HG03095 (cell line): ENCODE measurements around the gene ZC3H11A.
A peak's percentile ranks its signal among the peaks of the same experiment; 100 is the strongest.
"Not testable (repeated sequence)": the region's sequence is repeated elsewhere in the genome, so short reads cannot be mapped to it uniquely, and the experiment has no call there.

ENCODE experiments used
- ATAC-seq: cut with Tn5 transposase; IDR thresholded peaks from one replicate; pipeline ENCODE4 v1.9.1; 2021; ENCODE audit warnings: moderate library complexity; ENCODE audit not compliant: unreplicated experiment

The ZC3H11A gene

DNA sequence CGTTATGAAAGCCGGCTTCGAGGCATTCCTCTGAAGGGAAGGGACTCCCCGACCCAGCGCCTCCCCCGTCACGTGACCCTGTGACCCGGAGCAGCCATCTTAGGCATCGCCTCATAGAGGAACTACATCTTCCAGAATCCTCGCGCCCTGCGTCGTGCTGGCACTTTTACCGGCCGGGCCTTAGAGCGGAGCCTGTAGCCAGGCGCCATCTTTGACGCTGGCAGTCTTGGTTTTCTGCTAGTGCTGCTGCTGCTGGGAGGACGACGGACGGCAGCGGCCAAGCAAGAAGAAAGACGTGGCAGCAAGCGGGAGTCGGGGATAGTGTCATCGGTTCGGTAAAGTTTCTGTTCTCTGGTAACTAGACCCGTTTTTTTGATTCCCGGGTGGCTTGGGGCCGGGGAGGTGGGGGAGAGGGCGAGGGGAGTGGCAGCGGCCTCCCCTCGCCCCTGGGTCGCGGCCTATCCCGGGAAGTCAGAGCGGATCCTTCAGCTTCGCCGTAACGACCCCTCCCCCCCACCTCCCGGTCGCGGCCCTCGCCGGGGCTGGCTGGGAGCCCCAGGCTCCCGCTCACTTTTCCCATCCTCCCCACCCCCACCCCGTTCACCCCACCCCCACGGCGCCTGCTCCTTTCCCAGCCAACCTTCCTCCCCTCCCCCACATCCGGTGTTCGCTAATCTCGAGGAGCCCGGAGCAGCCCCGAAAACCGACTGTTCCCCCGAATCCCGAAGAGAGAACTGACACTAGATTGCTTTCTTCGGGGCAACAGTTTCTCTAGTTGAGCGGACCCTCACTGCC is at the start of gene ZC3H11A, which contains the start of gene ZBED6:
Gene ZC3H11A, plus strand, starts transcription at position 183 of the 795 bp plus-strand sequence. CDS start 21,448 bp downstream, outside the sequence.
Gene ZBED6, plus strand, starts transcription at position 183 of the 795 bp plus-strand sequence. CDS start 1,900 bp downstream, outside the sequence.
- peak; percentile 94 for ATAC-seq

DNA sequence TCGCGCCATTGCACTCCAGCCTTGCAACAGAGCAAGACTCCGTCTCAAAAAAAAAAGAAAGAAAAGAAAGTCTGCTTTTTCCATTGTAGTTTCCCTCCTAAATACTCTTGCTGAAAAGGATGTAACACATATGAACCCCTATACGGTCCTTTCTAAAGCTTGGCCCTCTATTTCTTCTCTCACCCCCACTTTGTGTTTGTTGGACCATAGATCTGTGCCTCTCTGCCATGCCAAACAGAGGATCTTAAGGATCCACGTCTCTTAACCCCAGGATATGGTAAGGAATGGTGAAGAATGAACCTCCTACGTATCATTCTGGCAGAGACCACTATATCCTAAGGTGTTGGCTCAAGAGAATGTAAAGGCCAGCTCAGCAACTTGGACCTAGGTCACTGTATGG is 49.1 kb upstream of the ZC3H11A start:
- ATAC-seq: no peak

DNA sequence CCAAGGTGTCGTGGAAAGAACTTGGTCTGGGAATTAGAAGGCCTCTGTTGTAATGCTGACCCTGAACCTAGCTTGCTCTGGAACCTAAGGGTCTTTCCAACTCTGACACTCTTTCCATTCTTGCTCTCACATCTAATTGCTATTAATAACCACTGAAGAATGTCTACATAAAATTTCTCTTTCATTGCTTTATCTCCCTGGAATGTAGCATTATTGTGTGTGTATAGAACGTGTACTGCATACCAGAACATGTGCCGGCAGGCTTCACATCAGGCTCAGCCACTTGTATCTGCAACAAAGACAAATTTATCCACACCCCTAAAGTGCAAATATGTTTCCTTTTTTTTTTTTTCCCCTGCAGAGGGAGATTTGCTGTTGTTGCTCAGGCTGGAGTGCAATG is 44.4 kb upstream of the ZC3H11A start:
- no peak for ATAC-seq

DNA sequence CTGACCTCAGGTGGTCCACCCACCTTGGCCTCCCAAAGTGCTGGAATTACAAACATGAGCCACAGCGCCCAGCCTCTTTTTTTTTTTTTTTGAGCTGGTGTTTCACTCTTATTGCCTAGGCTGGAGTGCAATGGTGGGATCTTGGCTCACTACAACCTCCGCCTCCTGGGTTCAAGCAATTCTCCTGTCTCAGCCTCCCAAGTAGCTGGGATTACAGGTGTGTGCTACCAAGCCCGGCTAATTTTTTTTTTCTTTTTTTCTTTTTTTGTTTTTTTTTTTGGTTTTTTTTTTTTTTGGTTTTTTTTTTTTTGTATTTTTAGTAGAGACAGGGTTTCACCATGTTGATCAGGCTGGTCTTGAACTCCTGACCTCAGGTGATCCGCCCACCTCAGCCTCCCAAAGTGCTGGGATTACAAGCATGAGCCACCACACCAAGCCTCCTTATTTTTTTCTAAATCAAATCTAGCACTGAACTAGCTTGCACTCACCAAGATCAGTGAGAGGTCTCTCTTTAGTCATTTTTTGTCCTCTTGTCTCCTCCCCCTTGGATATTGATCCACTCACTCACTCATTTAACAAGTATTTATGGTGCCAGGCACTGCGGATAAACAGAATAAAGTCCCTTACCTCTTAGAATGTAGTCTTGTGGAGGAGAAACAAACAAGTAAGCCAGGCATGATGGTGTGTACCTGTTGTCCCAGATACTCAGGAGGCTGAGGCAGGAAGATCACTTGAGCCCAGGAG is 43.6 kb upstream of the ZC3H11A start:
- ATAC-seq: not testable (repeated sequence)

DNA sequence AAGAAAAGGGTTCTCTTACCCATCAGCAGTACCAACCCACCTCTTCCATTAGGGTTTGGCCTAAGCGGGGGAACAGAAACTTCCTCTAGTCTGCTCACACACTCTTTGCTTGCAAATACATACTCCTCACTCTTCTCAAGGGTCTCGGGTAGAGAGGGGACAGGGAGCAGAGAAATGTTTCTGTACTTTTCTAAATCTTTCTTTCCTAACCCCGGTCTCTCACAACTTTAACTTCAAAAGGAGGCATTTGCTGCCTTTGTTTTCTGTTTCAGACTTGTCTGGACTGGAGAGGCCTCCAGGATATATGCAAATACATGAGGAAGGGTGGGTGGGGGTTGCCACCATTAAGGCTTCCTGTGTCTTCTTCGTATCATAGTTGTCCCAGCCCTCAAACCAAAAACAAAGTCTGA is 41.0 kb upstream of the ZC3H11A start:
- peak; percentile 65 for ATAC-seq

DNA sequence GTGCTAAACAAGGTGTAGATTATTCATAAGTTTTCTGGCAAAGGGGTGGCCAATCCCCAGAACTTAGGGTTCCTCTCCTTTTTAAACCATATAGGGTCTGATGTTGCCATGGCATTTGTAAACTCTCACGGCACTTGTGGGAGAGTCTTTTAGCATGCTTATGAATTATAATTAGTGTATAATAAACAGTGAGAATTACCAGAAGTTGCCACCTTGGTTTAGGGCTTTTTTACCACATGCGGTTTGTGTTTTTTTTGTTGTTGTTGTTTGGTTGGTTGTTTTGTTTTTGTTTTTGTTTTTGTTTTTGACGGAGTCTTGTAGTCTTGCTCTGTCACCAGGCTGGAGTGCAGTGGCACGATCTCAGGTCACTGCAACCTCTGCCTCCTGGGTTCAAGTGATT is 39.4 kb upstream of the ZC3H11A start:
- no peak for ATAC-seq

DNA sequence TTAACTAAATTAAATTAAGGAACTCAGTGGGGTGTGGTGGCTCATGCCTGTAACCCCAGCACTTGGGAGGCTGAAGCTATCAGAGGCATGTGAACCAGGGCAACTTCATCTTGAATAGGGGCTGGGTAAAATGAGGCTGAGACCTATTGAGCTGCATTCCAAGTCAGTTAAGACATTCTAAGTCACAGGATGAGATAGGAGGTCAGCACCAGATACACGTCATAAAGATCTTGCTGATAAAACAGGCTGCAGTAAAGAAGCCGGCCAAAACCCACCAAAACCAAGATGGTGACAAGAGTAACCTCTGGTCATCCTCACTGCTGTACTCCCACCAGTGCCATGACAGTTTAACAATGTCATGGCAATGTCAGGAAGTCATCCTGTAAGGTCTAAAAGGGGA is 36.7 kb upstream of the ZC3H11A start:
- not testable (repeated sequence) for ATAC-seq

DNA sequence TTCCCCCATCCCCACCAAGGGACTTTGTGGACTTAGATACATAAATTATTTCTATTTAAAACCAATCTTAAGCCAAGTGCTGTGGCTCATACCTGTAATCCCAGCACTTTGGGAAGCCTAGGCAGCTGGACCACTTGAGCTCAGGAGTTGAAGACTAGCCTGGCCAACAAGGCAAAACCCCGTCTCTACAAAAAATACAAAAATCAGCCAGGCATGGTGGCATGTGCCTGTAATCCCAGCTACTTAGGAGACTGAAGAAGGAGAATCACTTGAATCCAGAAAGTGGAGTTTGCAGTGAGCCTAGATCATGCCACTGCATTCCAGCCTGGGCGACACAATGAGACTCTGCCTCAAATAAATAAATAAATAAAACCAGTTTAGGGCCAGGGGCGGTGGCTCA is 34.9 kb upstream of the ZC3H11A start:
- ATAC-seq: no peak

DNA sequence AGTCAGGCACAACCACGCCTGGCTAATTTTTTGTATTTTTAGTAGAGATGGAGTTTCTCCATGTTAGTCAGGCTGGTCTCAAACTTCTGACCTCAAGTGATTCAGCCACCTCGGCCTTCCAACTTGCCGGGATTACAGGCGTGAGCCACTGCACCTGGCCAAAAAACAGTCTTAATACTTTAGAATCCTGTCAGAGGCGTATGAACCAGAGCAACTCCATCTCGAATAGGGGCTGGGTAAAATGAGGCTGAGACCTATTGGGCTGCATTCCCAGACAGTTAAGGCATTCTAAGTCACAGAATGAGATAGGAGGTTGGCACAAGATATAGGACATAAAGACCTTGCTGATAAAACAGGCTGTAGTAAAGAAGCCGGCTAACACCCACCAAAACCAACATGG is 33.5 kb upstream of the ZC3H11A start:
- ATAC-seq: not testable (repeated sequence)

DNA sequence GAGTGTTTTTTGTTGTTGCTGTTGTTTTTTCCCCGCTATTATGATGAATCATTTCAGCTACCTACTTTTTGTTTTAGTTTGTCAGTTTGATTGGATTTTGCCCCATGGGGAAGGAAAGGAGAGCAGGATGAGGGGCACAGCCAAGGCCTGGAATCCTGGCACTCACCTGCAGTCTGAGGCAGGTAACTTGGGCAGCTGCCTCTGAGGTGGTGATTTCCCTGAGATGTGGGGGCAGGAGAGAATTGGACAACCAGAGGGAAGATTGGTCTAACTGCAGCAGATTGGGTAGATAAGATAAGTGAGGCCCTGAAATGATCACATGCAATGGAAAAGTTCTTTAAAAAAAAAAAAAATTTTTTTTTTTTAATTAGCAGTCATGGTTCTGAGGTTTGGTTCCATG is 31.9 kb upstream of the ZC3H11A start:
- ATAC-seq: no peak

DNA sequence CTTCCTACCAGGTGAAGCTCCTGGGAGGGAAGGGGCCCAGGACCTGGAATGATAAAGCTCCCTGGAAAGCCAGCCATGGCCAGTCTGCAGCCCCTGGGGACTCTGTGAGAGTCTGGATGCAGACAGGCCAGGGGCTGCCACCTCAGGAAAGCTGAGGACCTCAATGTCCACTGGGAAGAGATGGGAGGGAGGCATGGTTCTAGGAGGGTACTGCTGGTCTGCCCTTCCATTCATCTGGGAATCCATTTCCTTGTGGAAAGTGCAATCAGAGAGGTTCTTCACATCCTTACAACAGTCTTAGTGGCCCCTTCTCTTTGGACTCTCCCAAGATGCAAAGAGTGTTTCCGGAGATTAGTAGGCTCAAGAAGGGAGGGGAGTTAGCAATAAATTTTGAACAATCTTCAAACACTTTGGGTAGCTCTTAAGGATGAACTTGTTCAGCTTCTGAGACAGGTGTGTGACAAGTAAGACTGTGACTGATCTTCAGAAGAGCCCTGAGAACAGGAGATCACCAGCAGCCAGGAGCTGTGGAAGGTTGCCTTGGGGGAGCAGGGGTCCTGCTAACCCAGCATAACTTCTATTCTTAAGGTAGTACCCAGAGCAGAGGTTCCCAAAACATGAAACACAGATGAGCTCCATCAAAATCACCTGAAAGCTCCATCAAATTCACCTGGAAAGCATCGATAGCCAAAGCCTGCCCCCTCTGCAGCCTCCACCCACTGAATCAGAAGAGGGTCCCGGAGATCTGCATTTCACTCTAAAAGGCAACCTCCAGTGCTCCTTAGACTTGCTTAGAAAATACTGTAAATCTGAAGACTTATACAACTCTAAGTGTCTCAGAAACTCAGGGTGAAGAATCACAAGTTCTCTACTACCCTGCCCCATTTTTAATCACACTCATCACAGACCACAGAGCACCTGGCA is 31.1 kb upstream of the ZC3H11A start:
- no peak for ATAC-seq

DNA sequence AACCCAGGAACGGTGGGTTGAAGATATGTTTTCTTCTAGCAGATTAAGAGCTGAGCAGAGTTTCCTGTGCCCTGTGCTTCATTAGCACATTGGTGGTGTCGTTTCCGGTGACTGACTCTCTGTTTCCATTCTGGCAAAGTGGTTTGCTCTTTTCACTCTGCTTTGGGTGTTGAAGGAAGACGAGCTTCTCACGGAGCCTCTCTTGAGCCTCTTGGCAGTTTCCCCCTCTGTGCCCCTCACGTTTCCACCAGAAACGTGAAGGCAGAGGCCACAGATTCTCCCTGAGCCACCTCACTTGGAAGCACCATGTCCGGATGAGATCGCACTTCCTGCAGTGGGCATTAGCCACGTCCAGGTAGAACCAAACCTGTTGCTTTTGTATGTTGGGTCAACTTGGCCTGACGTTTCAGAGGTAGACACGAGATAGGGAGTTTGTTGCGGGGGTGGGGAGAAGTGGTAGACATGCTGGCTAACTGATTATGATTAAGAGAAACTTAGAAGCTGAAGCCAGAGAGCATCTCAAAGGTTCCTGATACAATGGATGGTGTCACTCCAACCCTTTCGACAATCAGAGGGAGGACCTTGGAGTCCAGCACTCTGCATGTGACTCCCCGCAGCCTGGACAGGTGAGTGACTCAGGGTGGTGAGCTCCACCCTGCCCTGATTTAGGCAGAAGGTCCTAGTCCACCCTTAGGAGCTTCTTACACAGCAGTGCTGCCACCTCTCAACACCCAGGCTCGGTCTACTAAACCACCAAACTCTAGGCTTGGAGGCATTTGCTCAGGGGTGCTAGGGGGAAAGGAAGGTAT is 30.2 kb upstream of the ZC3H11A start, which contains the start of gene LAX1:
Gene LAX1, plus strand, starts transcription at position 155 of the 809 bp plus-strand sequence. Its CDS starts 383 bp downstream, at position 538.
- ATAC-seq: peak; percentile 84

DNA sequence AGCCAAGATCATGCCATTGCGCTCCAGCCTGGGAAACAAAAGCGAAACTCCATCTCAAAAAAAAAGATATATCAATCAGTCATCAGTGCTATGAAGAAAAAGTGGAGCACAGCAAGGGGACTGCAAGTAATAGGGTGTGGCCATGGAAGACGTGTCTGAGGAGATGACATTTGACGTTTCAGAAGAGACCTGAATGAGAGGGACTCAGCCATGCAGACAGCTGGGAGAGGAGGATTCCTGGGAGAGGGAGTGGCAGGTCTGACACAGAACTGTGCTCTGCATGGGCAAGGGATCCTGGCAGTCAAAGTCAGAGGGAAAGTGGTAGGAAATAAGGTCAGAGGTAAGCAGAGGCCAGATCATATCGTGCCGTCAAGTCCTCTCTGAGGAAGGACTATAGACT is 27.2 kb upstream of the ZC3H11A start:
- ATAC-seq: no peak

DNA sequence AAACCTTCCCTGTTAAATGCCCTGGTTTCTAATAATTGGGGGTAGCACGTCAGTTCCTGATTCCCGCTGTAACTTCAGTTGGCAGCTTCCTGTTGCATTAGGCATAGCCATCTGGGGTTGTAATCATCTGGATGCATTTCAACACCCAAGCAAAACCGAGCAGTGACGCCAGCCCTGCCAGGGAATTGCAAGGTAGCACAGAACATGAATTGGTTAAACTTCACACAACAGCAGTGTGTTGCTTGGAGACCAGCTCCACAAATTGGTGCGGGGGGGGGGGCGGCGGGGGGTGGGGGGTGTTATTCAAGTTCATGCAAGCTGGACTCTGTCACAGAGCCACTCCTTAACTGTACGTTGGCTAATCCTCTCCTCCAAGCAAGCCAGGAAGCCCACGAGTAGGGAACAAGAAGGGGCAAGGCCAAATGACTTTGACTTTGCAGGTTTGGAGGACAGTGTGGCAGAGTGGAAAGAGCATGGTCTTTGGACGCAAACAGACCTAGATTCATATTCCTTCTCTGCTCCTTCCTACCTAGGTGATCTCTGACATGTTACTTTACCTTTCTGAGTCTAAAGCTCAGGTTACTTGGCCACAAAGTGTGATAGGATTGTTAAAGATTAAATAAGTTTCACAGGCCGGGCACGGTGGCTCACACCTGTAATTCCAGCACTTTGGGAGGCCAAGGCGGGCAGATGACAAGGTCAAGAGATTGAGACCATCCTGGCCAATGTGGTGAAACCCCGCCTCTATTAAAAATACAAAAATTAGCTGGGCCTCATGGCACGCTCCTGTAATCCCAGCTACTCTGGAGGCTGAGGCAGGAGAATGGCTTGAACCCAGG is 25.7 kb upstream of the ZC3H11A start:
- no peak for ATAC-seq

DNA sequence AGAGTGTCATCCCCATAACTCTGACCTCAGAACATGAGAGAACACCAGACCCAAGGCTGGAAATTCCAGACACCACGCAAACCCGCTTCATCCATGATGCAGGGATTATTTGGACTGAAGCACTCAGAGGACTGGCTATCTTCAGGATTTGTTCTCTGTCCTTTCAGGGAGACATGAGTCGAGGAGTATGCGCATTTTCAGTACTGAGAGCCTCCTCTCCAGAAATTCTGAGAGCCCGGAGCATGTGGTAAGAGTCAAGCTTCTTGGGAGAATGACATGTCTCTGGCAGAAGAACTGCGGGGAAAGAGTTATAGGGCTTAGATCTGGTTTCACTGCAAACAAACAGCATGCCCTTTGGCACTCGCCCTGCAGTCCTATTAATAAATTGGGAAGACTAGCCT is 23.5 kb upstream of the ZC3H11A start:
- no peak for ATAC-seq

DNA sequence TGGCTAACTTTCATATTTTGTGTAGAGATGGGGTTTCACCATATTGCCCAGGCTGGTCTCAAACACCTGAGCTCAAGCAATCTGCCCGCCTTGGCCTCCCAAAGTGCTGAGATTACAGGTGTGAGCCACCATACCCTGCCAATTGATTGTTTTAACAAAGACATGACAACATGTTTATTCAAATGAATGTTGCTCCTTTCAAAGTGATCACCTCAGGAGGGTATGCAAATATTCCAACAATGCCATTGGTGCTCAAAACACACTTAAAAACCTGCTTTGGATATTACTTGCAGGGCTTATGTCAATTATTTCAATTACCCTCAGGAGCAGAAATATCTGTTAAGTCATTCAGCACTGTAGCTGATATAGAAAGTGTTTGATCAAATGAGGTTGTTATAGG is 22.6 kb upstream of the ZC3H11A start:
- ATAC-seq: no peak

DNA sequence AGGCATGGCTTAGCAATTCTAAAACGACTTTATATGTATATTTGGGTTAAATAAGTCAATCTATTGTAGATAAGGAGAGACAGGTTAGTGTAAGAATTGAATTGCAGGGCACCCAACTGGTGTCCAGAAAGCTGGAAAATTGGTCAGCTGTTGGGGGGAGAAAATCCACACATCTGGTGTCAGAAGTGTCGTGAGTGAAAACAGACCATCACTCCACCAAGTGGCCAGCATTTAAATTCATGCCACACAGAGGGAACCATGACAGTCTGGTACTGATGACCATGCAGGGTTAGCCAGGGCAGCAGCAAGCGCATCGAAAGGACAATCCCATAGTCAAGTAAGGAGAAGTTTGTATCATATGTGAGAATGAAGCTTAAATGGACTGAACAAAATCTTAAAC is 18.8 kb upstream of the ZC3H11A start:
- ATAC-seq: no peak

DNA sequence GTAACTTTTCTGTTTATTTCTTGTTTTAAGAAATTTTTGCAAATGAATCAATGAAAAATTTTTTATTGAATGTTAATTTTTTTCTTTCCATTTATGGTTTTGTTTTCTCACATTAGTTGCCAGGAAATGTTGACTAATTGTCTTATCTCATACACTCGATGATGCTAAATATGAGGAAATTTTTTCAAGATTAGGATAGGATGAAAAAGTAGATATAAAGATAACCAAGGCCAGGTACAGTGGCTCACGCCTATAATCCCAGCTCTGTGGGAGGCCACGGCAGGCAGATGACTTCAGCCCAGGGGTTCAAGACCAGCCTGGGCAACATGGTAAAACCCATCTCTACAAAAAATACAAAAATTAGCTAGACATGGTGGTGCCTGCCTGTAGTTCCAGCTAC is 17.8 kb upstream of the ZC3H11A start:
- no peak for ATAC-seq

DNA sequence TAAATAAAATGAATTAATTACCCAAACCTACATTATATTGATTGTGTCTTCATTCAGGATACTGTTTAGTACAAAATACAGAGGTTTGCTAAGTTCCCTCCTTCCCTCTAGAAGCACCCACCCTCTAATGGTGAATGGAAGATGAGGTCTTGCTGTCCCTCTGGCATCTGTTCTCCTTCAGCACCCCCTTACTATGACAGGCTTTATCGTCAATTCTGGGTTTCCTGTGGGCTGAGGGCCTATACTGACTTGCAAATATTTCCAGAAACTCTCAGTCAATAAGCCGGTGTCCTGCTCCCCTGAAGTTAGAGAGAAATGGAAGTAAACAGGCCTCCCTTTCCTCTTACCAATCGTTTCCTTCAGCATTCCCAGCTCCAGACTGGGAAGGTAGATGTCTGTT is 17.3 kb upstream of the ZC3H11A start:
- ATAC-seq: no peak
